Body of pancreas (tissue), 4 donors: ENCODE results near the gene CFAP410.

ENCODE experiments used
- POLR2A ChIP-seq, 3 donors: fragments of 450-650 bp; IDR thresholded peaks; one replicate each; pipeline ENCODE4 v1.6.1; 2016; ENCODE audit warnings: antibody characterized with exemption in 3 of 3, mild to moderate bottlenecking in 2 of 3
- TF ChIP-seq, protein P1 (sequence below), 7 experiments: fragments of 450-650 bp in 4 of 7; fragments of 200-600 bp in 3 of 7; sonication (generic) in 3 of 7; IDR thresholded peaks; one replicate each; pipeline ENCODE4 v1.5.1; 2016 to 2019; ENCODE audit warnings: antibody characterized with exemption in 7 of 7

DNA sequence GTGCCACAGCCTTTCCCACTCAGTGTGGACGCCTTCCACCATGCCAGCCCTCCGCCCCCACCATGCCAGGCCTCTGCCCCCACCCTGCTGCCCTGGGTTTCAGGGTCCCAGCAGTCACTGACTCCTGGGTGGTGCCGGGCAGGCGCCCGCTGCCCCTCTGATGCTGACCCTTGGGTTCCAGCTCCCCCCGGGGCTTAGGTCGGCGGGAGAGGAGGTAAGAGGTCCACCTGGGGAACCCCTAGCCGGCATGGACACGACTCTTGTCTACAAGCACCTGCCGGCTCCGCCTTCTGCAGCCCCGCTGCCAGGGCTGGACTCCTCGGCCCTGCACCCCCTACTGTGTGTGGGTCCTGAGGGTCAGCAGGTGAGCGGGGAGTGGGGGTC lies 46.4 kb downstream of the CFAP410 start:
- no peak for TF ChIP-seq POLR2A (IDR thresholded peaks at IDR 0.05)
- TF ChIP-seq, protein P1, sequence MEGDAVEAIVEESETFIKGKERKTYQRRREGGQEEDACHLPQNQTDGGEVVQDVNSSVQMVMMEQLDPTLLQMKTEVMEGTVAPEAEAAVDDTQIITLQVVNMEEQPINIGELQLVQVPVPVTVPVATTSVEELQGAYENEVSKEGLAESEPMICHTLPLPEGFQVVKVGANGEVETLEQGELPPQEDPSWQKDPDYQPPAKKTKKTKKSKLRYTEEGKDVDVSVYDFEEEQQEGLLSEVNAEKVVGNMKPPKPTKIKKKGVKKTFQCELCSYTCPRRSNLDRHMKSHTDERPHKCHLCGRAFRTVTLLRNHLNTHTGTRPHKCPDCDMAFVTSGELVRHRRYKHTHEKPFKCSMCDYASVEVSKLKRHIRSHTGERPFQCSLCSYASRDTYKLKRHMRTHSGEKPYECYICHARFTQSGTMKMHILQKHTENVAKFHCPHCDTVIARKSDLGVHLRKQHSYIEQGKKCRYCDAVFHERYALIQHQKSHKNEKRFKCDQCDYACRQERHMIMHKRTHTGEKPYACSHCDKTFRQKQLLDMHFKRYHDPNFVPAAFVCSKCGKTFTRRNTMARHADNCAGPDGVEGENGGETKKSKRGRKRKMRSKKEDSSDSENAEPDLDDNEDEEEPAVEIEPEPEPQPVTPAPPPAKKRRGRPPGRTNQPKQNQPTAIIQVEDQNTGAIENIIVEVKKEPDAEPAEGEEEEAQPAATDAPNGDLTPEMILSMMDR (IDR thresholded peaks at IDR 0.05): no peak
